Lung microvascular endothelial cell (primary cell): ENCODE results near the gene SETD6. TPM values are rescaled to one million over a fixed set of nuclear protein-coding genes. Genes with fewer than 3 reads are reported as not detected.
"Not testable (repeated sequence)": the region's sequence is repeated elsewhere in the genome, so short reads cannot be mapped to it uniquely, and the experiment has no call there.

ENCODE experiments used
- DNase-seq, 2 donors: peaks; one replicate each; pipeline versions ENCODE4 v3.0.0 to v3.0.0-alpha.2; 2010; ENCODE audit warnings: low read depth in 2 of 2
- total RNA-seq: library from RNA; depleted of rRNA; stranded (reverse); fragments of >200 nt; gene quantifications from 2 replicates; pipeline ENCODE4 v1.2.1, GENCODE V29; 2014

SETD6 gene
- total RNA-seq, 1 donor from 2014 or later: 10.5 TPM

GRCh38 chr16:58537124-58537906 is 22.0 kb downstream of the SETD6 start:
- no peak for DNase-seq

GRCh38 chr16:58541711-58542110 is 26.4 kb downstream of the SETD6 start:
- no peak for DNase-seq

GRCh38 chr16:58542291-58542690 is 27.0 kb downstream of the SETD6 start:
- no peak for DNase-seq

GRCh38 chr16:58543685-58544084 is 28.4 kb downstream of the SETD6 start:
- DNase-seq: no peak

GRCh38 chr16:58548378-58548777 is 33.1 kb downstream of the SETD6 start:
- DNase-seq: no peak

GRCh38 chr16:58551496-58551895 is 36.2 kb downstream of the SETD6 start:
- peak in 1 of 2 donors; percentile 3 for DNase-seq

- DNase-seq: no peak
These were observed 41.4 kb downstream of the SETD6 start for GRCh38 chr16:58556678-58557077.

- DNase-seq: peak in 1 of 2 donors; percentile 31
These were observed 47.9 kb downstream of the SETD6 start for GRCh38 chr16:58563235-58563634.

GRCh38 chr16:58563775-58564174 is 48.5 kb downstream of the SETD6 start:
- no peak for DNase-seq

GRCh38 chr16:58565697-58566096 is 50.4 kb downstream of the SETD6 start:
- DNase-seq: not testable (repeated sequence)

Other genes starting within 250 kb of the SETD6 start
- gene PRSS54, start 220.5 kb upstream of the SETD6 start, total RNA-seq: not detected in 2 replicates
- 5.2 and 6.3 TPM in 2 replicates for gene GINS3, start 123.0 kb upstream of the SETD6 start, total RNA-seq
- gene NDRG4, start 15.4 kb upstream of the SETD6 start, total RNA-seq: 88.5 and 229 TPM in 2 replicates
- 96.4 and 104 TPM in 2 replicates for gene CNOT1, start 114.3 kb downstream of the SETD6 start, total RNA-seq
- 20.3 and 27.4 TPM in 2 replicates for gene SLC38A7, start 169.3 kb downstream of the SETD6 start, total RNA-seq
- 30.8 and 34.2 TPM in 2 replicates for gene GOT2, start 218.8 kb downstream of the SETD6 start, total RNA-seq